ENCODE measurements around the gene PTPN14. TPM values are rescaled to one million over a fixed set of nuclear protein-coding genes. Genes with fewer than 3 reads are reported as not detected.

PTPN14 gene
- polyA plus RNA-seq, 1 donor from 2014 or later, result 0.07 TPM

- H3K9me2 ChIP-seq (ENCODE audit: insufficient read depth, low read length), result no peaks in the 10 kb centered on the region
- H3K4me3 ChIP-seq (ENCODE audit: low read length), result no peak overlapping the region
- H3K79me2 ChIP-seq (replicated peaks; ENCODE audit: insufficient read depth, low read length), result no peaks in the 10 kb centered on the region
- no peak overlapping the region for H3K4me2 ChIP-seq (ENCODE audit: low read length)
- H3K27me3 ChIP-seq (ENCODE audit: insufficient read depth, low read depth, low read length), result no peaks in the 10 kb centered on the region
- no peaks in the 10 kb centered on the region for H3F3A ChIP-seq (ENCODE audit: insufficient read depth, low read length, poor library complexity, severe bottlenecking)
- no peak overlapping the region for H3K9ac ChIP-seq (ENCODE audit: low read length)
- TF ChIP-seq RAD21 (conservative IDR thresholded peaks at IDR 0.05) (no peak), EP300 (conservative IDR thresholded peaks at IDR 0.05; ENCODE audit: poor library complexity, severe bottlenecking) (no peak), REST (IDR thresholded peaks at IDR 0.05; ENCODE audit: borderline replicate concordance) (no peak), SMC3 (conservative IDR thresholded peaks at IDR 0.05; ENCODE audit: poor library complexity) (no peak), CTCF (IDR thresholded peaks at IDR 0.05; ENCODE audit: poor library complexity, severe bottlenecking) (no peak), EZH2 (IDR thresholded peaks at IDR 0.05; ENCODE audit: borderline replicate concordance, insufficient read depth, low read length, poor library complexity, severe bottlenecking) (no peak), TAF1 (IDR thresholded peaks at IDR 0.05; ENCODE audit: low read depth) (no peak), MXI1 (conservative IDR thresholded peaks at IDR 0.05; ENCODE audit: poor library complexity, severe bottlenecking) (no peak), POLR2AphosphoS5 (IDR thresholded peaks at IDR 0.05) (no peak)
- no peaks in the 10 kb centered on the region for H3K9me3 ChIP-seq (ENCODE audit: low read length)
- H2AFZ ChIP-seq (ENCODE audit: low read depth, low read length), result no peak overlapping the region
- no peak overlapping the region for H3K27ac ChIP-seq (ENCODE audit: low read length)
- H4K20me1 ChIP-seq (ENCODE audit: insufficient read depth), result no peaks in the 10 kb centered on the region
- no peaks in the 10 kb centered on the region for H3K36me3 ChIP-seq (ENCODE audit: insufficient read depth, low read length)
Observed at GRCh38 chr1:214416858-214417257, 134.5 kb downstream of the PTPN14 start.

GRCh38 chr1:214416417-214416816 lies 135.0 kb downstream of the PTPN14 start:
- Histone ChIP-seq H3K4me2 (ENCODE audit: low read length) (no peak overlapping the region), H4K20me1 (ENCODE audit: insufficient read depth) (no peaks in the 10 kb centered on the region), H3K9me3 (ENCODE audit: low read length) (no peaks in the 10 kb centered on the region), H3K9me2 (ENCODE audit: insufficient read depth, low read length) (no peaks in the 10 kb centered on the region), H2AFZ (ENCODE audit: low read depth, low read length) (no peak overlapping the region), H3K4me3 (ENCODE audit: low read length) (no peak overlapping the region), H3F3A (ENCODE audit: insufficient read depth, low read length, poor library complexity, severe bottlenecking) (no peaks in the 10 kb centered on the region), H3K36me3 (ENCODE audit: insufficient read depth, low read length) (no peaks in the 10 kb centered on the region), H3K27ac (ENCODE audit: low read length) (no peak overlapping the region), H3K79me2 (replicated peaks; ENCODE audit: insufficient read depth, low read length) (no peaks in the 10 kb centered on the region), H3K27me3 (ENCODE audit: insufficient read depth, low read depth, low read length) (no peaks in the 10 kb centered on the region), H3K9ac (ENCODE audit: low read length) (no peak overlapping the region)
- TF ChIP-seq EP300 (conservative IDR thresholded peaks at IDR 0.05; ENCODE audit: poor library complexity, severe bottlenecking) (no peak), RAD21 (conservative IDR thresholded peaks at IDR 0.05) (no peak), CTCF (IDR thresholded peaks at IDR 0.05; ENCODE audit: poor library complexity, severe bottlenecking) (no peak), EZH2 (IDR thresholded peaks at IDR 0.05; ENCODE audit: borderline replicate concordance, insufficient read depth, low read length, poor library complexity, severe bottlenecking) (no peak), TAF1 (IDR thresholded peaks at IDR 0.05; ENCODE audit: low read depth) (no peak), SMC3 (conservative IDR thresholded peaks at IDR 0.05; ENCODE audit: poor library complexity) (no peak), POLR2AphosphoS5 (IDR thresholded peaks at IDR 0.05) (no peak)

Measured in neural cell (in vitro differentiated cells).